ENCODE measurements around the gene CABP1.
"Not testable (repeated sequence)": the region's sequence is repeated elsewhere in the genome, so short reads cannot be mapped to it uniquely, and the experiment has no call there.

CABP1 gene

GRCh38 chr12:120639771-120640721 lies at the start of gene CABP1:
Gene CABP1 (plus strand): TSS chr12:120640626. CDS start chr12:120640686, 60 bp downstream.
- peak; percentile 36 to 58 for DNase-seq (ENCODE audit: extremely low read depth in 1 of 2, low read depth in 1 of 2)

DNA sequence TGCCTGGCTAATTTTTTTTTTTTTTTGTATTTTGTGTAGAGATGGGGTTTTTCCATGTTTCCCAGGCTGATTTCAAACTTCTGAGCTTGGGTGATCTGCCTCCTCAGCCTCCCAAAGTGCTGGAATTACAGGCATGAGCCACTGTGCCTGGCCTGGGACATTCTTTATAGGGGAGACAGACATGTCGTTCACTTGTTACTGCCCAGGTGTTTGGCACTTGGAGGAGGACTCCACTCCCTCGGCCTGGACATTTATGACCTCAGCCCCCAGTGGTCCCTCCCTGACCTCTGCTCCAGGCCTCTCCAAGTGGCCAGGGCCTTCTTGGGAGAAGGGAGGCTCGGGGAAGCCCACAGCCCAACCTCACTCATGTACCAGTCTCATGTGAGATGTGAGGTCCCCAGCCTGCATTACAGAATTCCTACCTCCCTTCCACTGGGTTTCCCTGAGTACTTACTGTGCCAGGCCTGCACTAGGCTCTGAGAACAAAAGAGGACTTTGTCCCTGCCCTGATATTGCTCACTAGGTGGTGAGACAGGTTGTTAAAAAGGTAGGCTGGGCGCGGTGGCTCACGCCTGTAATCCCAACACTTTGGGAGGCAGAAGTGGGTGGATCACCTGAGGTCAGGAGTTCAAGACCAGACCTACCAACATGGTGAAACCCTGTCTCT lies 49.6 kb upstream of the CABP1 start:
- DNase-seq (ENCODE audit: extremely low read depth in 1 of 2, low read depth in 1 of 2): no peak

DNA sequence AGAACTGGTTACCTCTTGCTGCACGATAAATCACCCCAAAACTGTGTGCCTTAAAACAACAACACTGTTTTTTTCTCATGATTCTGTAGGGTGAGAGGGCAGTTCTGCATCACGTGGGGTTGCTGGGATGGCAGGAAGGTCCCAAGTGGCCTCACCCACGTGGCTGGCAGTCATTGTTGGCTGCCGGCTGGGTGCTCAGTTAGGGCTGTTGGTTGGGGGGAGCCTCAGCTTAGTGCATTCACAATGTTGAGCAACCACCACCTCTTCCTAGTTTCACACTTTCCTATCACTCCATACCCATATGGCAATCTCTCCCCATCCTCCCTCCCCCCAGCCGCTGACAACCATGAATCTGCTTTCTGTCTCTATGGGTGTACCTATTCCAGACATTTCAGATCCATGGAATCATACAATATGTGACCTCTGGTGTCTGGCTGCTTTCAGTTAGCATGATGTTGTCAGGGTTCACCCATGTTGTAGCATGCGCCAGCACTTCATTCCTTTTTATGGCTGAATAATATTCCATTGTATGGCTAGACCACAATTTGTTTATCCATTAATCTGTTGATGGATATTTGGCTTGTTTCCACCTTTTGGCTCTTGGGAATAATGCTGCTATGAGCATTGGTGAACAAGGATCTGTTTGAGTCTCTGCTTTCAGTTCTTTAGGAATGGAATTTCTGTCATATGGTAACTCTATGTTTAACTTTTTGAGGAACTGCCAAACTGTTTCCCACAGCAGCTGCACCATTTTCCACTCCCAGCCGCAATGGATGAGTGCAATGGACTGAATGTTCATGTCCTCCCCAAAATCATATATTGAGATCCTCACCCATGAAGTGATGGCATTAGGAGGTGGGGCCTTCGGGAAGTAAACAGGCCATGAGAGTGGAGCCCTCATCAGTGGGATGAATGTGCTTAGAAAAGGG lies 48.0 kb upstream of the CABP1 start:
- DNase-seq (ENCODE audit: extremely low read depth in 1 of 2, low read depth in 1 of 2): no peak

GRCh38 chr12:120596901-120597300 lies 43.5 kb upstream of the CABP1 start:
- DNase-seq (ENCODE audit: extremely low read depth in 1 of 2, low read depth in 1 of 2): no peak

- no peak for DNase-seq (ENCODE audit: extremely low read depth in 1 of 2, low read depth in 1 of 2)
Observed at GRCh38 chr12:120597861-120598260, 42.6 kb upstream of the CABP1 start.

DNA sequence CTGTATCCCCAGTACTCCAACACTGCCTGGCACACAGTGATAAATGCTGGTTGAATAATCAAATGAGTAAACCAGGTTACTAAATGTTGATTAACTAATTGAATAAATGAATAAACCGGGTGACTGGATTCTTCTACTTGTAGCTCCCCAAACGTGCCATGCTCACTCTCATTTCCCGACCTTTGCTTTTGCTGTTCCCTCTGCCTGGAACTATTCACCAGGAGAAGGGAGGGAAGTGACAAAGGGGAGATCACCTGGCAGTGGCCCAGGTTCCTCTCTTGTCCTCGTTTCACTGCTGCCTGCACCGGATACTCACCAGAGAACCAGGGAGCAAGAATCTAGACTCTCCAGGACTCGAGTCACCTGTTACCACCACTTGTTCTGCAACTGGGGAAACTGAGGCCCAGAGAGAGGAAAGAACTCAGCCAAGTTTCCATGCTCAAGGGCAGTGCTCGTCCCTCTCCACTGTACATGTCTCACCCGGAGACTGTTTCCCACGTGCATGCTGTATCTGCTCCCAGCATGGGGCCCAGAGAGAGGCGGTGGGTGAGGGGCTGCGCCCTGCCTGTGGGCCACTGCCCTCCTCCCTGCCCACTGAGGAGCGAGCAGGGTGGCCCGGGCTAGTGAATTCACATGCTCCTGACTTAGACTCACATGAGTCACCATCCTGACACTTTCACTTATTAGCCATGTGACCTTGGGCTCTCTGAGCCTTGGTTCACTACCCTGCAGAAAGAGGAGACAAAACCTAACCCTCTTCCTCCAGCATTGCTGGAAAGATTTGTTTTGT lies 41.6 kb upstream of the CABP1 start:
- no peak for DNase-seq (ENCODE audit: extremely low read depth in 1 of 2, low read depth in 1 of 2)

- DNase-seq (ENCODE audit: extremely low read depth in 1 of 2, low read depth in 1 of 2): no peak
Observed at GRCh38 chr12:120599672-120600552, 40.5 kb upstream of the CABP1 start.

DNA sequence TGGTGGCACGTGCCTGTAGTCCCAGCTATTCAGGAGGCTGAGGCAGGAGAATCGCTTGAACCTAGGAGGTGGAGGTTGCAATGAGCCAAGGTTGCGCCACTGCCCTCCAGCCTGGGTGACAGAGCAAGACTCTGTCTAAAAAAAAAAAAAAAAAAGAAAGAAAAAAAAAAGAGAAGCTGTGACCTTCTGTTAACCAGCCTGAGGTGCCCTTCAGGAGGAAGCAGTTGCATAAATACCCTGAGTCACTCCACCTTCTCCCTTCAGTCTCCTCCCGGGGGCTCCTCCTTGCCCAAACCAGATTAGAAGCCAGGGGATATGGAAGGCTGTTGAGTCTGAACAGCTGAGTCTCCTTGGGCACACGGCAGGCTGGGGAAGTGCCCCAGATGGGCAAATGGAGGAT lies 38.0 kb upstream of the CABP1 start:
- not testable (repeated sequence) for DNase-seq (ENCODE audit: extremely low read depth in 1 of 2, low read depth in 1 of 2)

DNA sequence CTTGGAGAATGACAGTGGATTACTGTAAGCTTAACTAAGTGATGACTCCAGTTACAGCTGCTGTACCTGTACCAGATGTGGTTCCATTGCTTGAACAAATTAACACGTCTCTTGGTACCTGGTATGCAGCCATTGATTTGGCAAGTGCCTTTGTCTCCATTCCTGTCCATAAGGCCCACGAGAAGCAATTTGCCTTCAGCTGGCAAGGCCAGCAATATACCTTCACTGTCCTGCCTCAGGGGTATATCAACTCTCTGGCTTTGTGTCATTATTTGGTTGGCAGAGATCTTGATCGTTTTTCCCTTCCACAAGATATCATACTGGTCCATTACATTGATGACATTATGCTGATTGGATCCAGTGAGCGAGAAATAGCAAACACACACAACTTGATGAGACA lies 29.9 kb upstream of the CABP1 start:
- no peak for DNase-seq (ENCODE audit: extremely low read depth in 1 of 2, low read depth in 1 of 2)

DNA sequence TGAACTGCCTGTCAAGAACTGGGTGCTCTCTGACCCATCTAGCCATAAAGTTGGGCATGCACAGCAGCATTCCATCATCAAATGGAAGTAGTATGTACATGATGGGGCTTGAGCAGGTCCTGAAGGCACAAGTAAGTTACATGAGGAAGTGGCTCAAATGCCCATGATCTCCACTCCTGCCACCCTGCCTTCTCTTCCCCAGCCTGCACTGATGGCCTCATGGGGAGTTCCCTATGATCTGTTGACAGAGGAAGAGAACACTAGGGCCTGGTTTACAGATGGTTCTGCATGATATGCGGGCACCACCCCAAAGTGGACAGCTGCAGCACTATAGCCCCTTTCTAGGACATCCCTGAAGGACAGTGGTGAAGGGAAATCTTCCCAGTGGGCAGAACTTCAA lies 28.9 kb upstream of the CABP1 start:
- DNase-seq (ENCODE audit: extremely low read depth in 1 of 2, low read depth in 1 of 2): not testable (repeated sequence)

- DNase-seq (ENCODE audit: extremely low read depth in 1 of 2, low read depth in 1 of 2): no peak
Observed at GRCh38 chr12:120614848-120615247, 25.6 kb upstream of the CABP1 start.

DNA sequence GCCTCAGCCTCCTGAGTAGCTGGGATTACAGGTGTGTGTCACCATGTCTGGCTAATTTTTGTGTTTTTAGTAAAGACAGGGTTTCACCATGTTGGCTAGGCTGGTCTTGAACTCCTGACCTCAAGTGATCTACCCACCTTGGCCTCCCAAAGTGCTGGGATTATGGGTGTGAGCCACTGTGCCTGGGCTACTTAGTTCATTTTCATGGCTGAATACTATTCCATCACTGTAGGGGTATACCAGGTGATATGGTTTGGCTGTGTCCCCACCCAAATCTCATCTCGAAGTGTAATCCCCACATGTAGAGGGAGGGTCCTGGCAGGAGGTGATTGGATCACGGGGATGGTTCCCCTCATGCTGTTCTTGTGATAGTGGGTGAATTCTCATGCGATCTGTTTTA lies 23.2 kb upstream of the CABP1 start:
- not testable (repeated sequence) for DNase-seq (ENCODE audit: extremely low read depth in 1 of 2, low read depth in 1 of 2)

DNA sequence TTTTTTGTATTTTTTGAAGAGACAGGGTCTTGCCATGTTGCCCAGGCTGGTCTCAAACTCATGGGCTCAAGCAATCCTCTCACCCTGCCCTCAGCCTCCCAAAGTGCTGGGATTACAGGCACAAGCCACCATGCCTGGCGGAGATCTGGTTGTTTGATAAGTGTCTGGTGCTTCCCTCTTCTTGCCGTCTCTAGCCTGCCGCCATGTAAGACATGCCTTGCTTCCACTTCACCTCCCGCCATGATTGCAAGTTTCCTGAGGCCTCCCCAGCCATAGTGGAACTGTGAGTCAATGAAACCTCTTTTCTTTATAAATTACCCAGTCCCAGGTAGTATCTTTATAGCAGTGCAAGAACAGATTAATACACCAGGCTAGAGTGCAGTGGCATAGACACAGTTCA lies 22.7 kb upstream of the CABP1 start:
- DNase-seq (ENCODE audit: extremely low read depth in 1 of 2, low read depth in 1 of 2): not testable (repeated sequence)

- no peak for DNase-seq (ENCODE audit: extremely low read depth in 1 of 2, low read depth in 1 of 2)
Observed at GRCh38 chr12:120618954-120619615, 21.3 kb upstream of the CABP1 start.

GRCh38 chr12:120620624-120621023 lies 19.8 kb upstream of the CABP1 start:
- no peak for DNase-seq (ENCODE audit: extremely low read depth in 1 of 2, low read depth in 1 of 2)

DNA sequence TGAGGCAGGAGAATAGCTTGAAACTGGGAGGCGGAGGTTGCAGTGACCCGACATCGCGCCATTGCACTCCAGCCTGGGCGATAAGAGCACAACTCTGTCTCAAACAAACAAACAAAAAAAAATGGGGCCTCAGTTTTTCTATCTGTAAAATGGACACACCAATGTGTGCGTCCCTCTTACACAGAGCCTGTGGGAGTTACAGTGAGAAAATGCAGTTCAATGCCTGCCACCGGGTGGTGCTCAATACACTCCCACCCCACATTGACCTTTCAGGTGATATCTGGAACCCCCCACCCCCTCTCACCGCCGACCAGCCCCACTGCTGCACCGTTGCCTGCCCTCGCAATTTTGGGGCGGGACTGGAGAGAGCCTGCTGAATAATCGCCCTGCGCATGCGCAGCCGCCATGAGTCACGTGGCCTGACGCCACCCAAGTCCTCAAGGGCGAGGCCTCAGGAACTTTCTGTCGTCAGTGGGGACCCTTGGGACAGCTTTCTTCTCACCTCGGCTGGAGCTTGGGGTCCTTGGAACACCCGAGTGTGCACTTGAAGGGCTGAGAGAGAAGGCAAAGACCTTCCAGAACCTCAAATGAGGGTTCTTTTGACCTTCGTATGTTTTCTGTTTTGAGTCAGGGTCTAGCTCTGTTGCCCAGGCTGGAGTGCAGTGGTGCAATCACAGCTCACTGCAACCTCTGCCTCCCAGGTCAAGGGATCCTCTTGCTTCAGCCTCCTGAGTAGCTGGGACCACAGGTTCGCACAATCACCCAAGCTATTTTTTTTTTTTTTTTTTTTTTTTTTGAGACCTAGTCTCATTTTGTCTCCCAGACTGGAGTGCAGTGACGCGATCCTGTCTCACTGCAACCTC lies 14.6 kb upstream of the CABP1 start:
- DNase-seq (ENCODE audit: extremely low read depth in 1 of 2, low read depth in 1 of 2): no peak

DNA sequence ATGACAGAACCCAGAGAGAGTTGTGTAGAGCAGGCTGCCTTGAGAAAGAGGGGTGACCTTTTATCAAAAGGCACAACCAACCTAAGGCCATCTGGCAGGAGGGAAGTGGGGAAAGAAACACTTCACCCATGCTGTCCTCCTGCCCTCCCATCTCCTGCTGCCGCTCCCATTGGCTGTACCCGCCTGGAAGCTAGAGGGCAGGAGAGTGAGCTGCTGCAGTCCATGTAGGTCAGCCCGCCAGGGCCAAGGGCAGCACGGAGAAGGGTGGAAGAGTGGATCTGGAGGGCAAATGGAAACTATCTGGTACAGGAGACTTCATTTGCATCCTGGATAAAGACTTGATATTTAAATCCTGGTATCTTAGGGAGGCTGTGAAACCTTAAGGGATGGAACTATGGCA lies 11.5 kb upstream of the CABP1 start:
- no peak for DNase-seq (ENCODE audit: extremely low read depth in 1 of 2, low read depth in 1 of 2)
